Superior temporal gyrus (tissue), 1 donor: ENCODE measurements around the gene LRRC8C.

ENCODE experiments used
- DNase-seq: peaks from one replicate; pipeline ENCODE4 v3.0.0-alpha.2; 2016; ENCODE audit errors: extremely low spot score

Gene LRRC8C

GRCh38 chr1:89670711-89671110 is 37.8 kb downstream of the LRRC8C start:
- no peak for DNase-seq

- DNase-seq, result no peak
These were observed 39.0 kb downstream of the LRRC8C start for GRCh38 chr1:89671775-89672488.

- no peak for DNase-seq
These were observed 39.7 kb downstream of the LRRC8C start for GRCh38 chr1:89672489-89673183.

GRCh38 chr1:89673251-89673650 is 40.3 kb downstream of the LRRC8C start:
- DNase-seq, result no peak

GRCh38 chr1:89675677-89676076 is 42.8 kb downstream of the LRRC8C start:
- no peak for DNase-seq

- DNase-seq, result no peak
These were observed 48.3 kb downstream of the LRRC8C start for GRCh38 chr1:89681045-89681729.

- no peak for DNase-seq
These were observed 49.7 kb downstream of the LRRC8C start for GRCh38 chr1:89682611-89683010.

GRCh38 chr1:89685461-89685860 is 52.5 kb downstream of the LRRC8C start:
- DNase-seq, result no peak

- no peak for DNase-seq
These were observed 53.6 kb downstream of the LRRC8C start for GRCh38 chr1:89686520-89686919.

GRCh38 chr1:89687254-89687653 is 54.3 kb downstream of the LRRC8C start:
- DNase-seq, result no peak

GRCh38 chr1:89688607-89689006 is 55.7 kb downstream of the LRRC8C start:
- DNase-seq, result no peak

- no peak for DNase-seq
These were observed 56.3 kb downstream of the LRRC8C start for GRCh38 chr1:89689234-89689633.

GRCh38 chr1:89690595-89690994 is 57.7 kb downstream of the LRRC8C start:
- DNase-seq, result no peak

- DNase-seq, result no peak
These were observed 59.9 kb downstream of the LRRC8C start for GRCh38 chr1:89692601-89693521.

GRCh38 chr1:89695847-89696246 is 62.9 kb downstream of the LRRC8C start:
- no peak for DNase-seq

GRCh38 chr1:89697383-89697782 is 64.5 kb downstream of the LRRC8C start:
- DNase-seq, result no peak

- DNase-seq, result no peak
These were observed 65.2 kb downstream of the LRRC8C start for GRCh38 chr1:89698020-89698560.

GRCh38 chr1:89698624-89699023 is 65.7 kb downstream of the LRRC8C start:
- DNase-seq, result no peak

- no peak for DNase-seq
These were observed 66.6 kb downstream of the LRRC8C start for GRCh38 chr1:89699451-89699986.

GRCh38 chr1:89701746-89702241 is 68.9 kb downstream of the LRRC8C start:
- DNase-seq, result no peak

- no peak for DNase-seq
These were observed 69.7 kb downstream of the LRRC8C start for GRCh38 chr1:89702520-89703045.
